H1 (cell line): Measurements from ENCODE around the gene SCN2A.

Experiments used
- EZH2 ChIP-seq: fragments of 200-600 bp; sonication (generic); IDR thresholded peaks from 2 replicates; pipeline ENCODE4 v1.7.1; 2012; ENCODE audit warnings: low read depth, mild to moderate bottlenecking, moderate library complexity, low read length, inconsistent platforms; ENCODE audit not compliant: severe bottlenecking
- JUN ChIP-seq: IDR thresholded peaks from 2 replicates; pipeline ENCODE4 v1.6.1; 2011; ENCODE audit warnings: low read depth, mild to moderate bottlenecking, improper control_type of control experiment, low read length
- MAFK ChIP-seq: IDR thresholded peaks from 2 replicates; pipeline ENCODE4 v1.6.1; 2012; ENCODE audit warnings: low read depth, mild to moderate bottlenecking, improper control_type of control experiment, low read length
- SIN3A ChIP-seq, 2 experiments: IDR thresholded peaks in 1 of 2; conservative IDR thresholded peaks in 1 of 2; 2 replicates each; pipeline ENCODE4 v1.6.1; 2011 to 2012; ENCODE audit warnings: low read length in 2 of 2, improper control_type of control experiment in 1 of 2, low read depth in 1 of 2, mild to moderate bottlenecking in 1 of 2

GRCh38 chr2:165425556-165425955, 186.3 kb downstream of the SCN2A start:
- TF ChIP-seq SIN3A (conservative IDR thresholded peaks at IDR 0.05 in 1 of 2, IDR thresholded peaks at IDR 0.05 in 1 of 2; ENCODE audit: low read depth in 1 of 2, low read length in 2 of 2), result no peak
- TF ChIP-seq JUN, result no peak
- TF ChIP-seq EZH2, result no peak
- TF ChIP-seq MAFK, result no peak
